Measurements from ENCODE around the gene NUP42. TPM values are rescaled to one million over a fixed set of nuclear protein-coding genes. Genes with fewer than 3 reads are reported as not detected.

The NUP42 gene
- total RNA-seq, 1 experiment from 2014 or later = 38.6 TPM

DNA sequence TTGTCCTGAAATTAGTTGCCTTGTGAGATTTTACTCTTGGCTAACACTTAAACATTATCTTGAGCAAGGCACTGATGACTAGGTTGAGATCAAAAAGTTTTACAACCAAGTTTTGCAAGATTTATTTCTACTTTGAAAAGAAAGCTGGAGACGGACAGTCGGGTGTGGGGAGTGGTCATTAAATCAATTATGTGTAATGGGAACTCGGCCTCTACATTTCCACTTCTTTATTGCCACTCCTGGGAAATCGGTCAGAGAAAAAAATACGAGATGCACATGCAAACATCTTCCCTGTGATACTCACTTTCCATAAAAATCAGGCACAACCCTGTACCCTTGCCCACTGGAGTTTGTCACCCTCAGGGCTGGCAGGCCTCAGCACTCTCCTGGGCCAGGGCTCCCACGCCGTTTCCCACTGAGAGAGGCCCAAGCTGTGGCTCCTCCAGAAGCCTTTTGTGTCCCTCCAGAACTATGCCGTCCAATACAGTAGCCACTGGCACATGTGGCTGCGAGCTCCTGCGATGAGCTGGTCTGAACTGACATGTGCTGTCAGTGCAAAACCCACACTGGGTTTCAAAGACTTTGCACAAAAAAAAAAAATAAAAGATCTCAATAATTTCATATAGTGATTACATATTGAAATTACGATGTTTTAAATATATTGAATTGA lies 57.3 kb downstream of the NUP42 start:
- POLR2A ChIA-PET = no interaction called here
- Histone ChIP-seq H3K36me3 (ENCODE audit: control insufficient read depth, insufficient read depth, low read length) (no peaks in the 10 kb centered on the region), H3K4me1 (no peaks in the 10 kb centered on the region), H3K27me3 (replicated peaks; ENCODE audit: control insufficient read depth, insufficient read depth, low read length) (no peaks in the 10 kb centered on the region), H3K9me3 (no peaks in the 10 kb centered on the region), H3K4me3 (ENCODE audit: low read depth, low read length) (no peak overlapping the region)
- H3K4me3 Mint-ChIP-seq (ENCODE audit: unreplicated experiment) = no peak overlapping the region
- TF ChIP-seq, protein P1, sequence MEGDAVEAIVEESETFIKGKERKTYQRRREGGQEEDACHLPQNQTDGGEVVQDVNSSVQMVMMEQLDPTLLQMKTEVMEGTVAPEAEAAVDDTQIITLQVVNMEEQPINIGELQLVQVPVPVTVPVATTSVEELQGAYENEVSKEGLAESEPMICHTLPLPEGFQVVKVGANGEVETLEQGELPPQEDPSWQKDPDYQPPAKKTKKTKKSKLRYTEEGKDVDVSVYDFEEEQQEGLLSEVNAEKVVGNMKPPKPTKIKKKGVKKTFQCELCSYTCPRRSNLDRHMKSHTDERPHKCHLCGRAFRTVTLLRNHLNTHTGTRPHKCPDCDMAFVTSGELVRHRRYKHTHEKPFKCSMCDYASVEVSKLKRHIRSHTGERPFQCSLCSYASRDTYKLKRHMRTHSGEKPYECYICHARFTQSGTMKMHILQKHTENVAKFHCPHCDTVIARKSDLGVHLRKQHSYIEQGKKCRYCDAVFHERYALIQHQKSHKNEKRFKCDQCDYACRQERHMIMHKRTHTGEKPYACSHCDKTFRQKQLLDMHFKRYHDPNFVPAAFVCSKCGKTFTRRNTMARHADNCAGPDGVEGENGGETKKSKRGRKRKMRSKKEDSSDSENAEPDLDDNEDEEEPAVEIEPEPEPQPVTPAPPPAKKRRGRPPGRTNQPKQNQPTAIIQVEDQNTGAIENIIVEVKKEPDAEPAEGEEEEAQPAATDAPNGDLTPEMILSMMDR (IDR thresholded peaks at IDR 0.05; ENCODE audit: insufficient read depth in 1 of 2, low read depth in 1 of 2, low read length in 1 of 2, severe bottlenecking in 1 of 2, unreplicated experiment in 1 of 2) = no peak
- no peak for DNase-seq
- no peaks in the 10 kb centered on the region for H3K4me1 Mint-ChIP-seq (ENCODE audit: low read depth, unreplicated experiment)
- H3K36me3 Mint-ChIP-seq (ENCODE audit: insufficient read depth, unreplicated experiment) = no peaks in the 10 kb centered on the region
- no peak overlapping the region for H3K27ac Mint-ChIP-seq (ENCODE audit: unreplicated experiment)
- intact Hi-C loops (cut with micrococcal nuclease; ENCODE audit: unreplicated experiment) = no loop called here
- CTCF ChIA-PET = no interaction called here
- H3K27me3 Mint-ChIP-seq (ENCODE audit: insufficient read depth, unreplicated experiment) = peaks cover 10% of the 10 kb centered on the region
- no peaks in the 10 kb centered on the region for H3K9me3 Mint-ChIP-seq (ENCODE audit: unreplicated experiment)
- no TSS peak for BruUV-seq (replicated peaks)

DNA sequence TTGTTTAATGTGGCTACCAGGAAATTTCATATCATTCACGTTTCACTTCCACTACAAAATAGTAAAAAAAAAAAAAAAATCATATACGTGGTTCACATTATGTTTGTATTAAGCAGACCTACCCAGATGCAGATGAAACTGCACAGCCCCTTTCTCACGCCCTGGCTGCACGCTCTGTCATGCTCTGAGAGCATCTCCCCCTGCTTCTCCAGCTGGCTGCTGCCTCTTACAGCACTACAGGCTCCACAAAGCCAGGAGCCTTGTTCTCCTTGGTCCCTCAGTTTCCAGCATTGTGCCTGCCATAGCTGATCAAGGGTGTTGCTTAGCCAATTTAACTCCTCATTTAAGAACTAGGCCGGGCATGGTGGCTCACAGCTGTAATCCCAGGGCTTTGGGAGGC lies 57.9 kb downstream of the NUP42 start:
- H3K36me3 Mint-ChIP-seq (ENCODE audit: insufficient read depth, unreplicated experiment) = no peaks in the 10 kb centered on the region
- no peak overlapping the region for H3K27ac Mint-ChIP-seq (ENCODE audit: unreplicated experiment)
- CTCF ChIA-PET = no interaction called here
- H3K27me3 Mint-ChIP-seq (ENCODE audit: insufficient read depth, unreplicated experiment) = peaks cover 11% of the 10 kb centered on the region
- H3K9me3 ChIP-seq = no peaks in the 10 kb centered on the region
- POLR2A ChIA-PET = no interaction called here
- no peaks in the 10 kb centered on the region for H3K36me3 ChIP-seq (ENCODE audit: control insufficient read depth, insufficient read depth, low read length)
- H3K27me3 ChIP-seq (replicated peaks; ENCODE audit: control insufficient read depth, insufficient read depth, low read length) = no peaks in the 10 kb centered on the region
- H3K4me1 ChIP-seq = no peaks in the 10 kb centered on the region
- intact Hi-C loops (cut with micrococcal nuclease; ENCODE audit: unreplicated experiment) = no loop called here
- no peaks in the 10 kb centered on the region for H3K4me1 Mint-ChIP-seq (ENCODE audit: low read depth, unreplicated experiment)
- H3K4me3 ChIP-seq (ENCODE audit: low read depth, low read length) = no peak overlapping the region
- no peaks in the 10 kb centered on the region for H3K9me3 Mint-ChIP-seq (ENCODE audit: unreplicated experiment)
- TF ChIP-seq, protein P1 (IDR thresholded peaks at IDR 0.05; ENCODE audit: insufficient read depth in 1 of 2, low read depth in 1 of 2, low read length in 1 of 2, severe bottlenecking in 1 of 2, unreplicated experiment in 1 of 2) = no peak
- no peak overlapping the region for H3K4me3 Mint-ChIP-seq (ENCODE audit: unreplicated experiment)
- BruUV-seq (replicated peaks) = no TSS peak
- no peak for DNase-seq

DNA sequence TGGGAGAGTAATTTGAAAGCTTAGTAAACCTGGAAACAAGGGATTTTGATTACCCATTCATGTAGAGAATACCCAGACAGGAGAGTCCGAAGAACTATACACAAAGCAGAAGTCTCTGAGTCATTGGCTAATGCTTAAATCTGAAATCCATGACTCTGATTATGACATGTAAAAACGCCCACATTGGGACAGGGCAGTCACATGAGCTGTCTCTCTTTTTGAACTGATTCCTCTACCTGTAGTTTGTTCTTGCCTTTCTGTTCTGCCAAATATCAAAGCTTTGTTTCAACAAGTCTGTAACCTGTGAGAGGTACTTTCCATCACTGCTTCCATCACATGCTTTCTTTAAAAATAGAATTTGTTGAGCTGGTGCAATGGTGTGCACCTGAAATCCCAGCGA lies 60.5 kb downstream of the NUP42 start:
- POLR2A ChIA-PET = no interaction called here
- no peak overlapping the region for H3K4me3 Mint-ChIP-seq (ENCODE audit: unreplicated experiment)
- CTCF ChIA-PET = no interaction called here
- H3K9me3 Mint-ChIP-seq (ENCODE audit: unreplicated experiment) = no peaks in the 10 kb centered on the region
- no TSS peak for BruUV-seq (replicated peaks)
- no peaks in the 10 kb centered on the region for H3K4me1 ChIP-seq
- H3K27ac Mint-ChIP-seq (ENCODE audit: unreplicated experiment) = no peak overlapping the region
- no peaks in the 10 kb centered on the region for H3K4me1 Mint-ChIP-seq (ENCODE audit: low read depth, unreplicated experiment)
- H3K9me3 ChIP-seq = no peaks in the 10 kb centered on the region
- no peaks in the 10 kb centered on the region for H3K36me3 Mint-ChIP-seq (ENCODE audit: insufficient read depth, unreplicated experiment)
- TF ChIP-seq, protein P1 (IDR thresholded peaks at IDR 0.05; ENCODE audit: insufficient read depth in 1 of 2, low read depth in 1 of 2, low read length in 1 of 2, severe bottlenecking in 1 of 2, unreplicated experiment in 1 of 2) = no peak
- no peaks in the 10 kb centered on the region for H3K36me3 ChIP-seq (ENCODE audit: control insufficient read depth, insufficient read depth, low read length)
- intact Hi-C loops (cut with micrococcal nuclease; ENCODE audit: unreplicated experiment) = no loop called here
- peaks cover 15% of the 10 kb centered on the region for H3K27me3 Mint-ChIP-seq (ENCODE audit: insufficient read depth, unreplicated experiment)
- no peak for DNase-seq
- no peak overlapping the region for H3K4me3 ChIP-seq (ENCODE audit: low read depth, low read length)
- H3K27me3 ChIP-seq (replicated peaks; ENCODE audit: control insufficient read depth, insufficient read depth, low read length) = no peaks in the 10 kb centered on the region
